ENCODE measurements around the gene CSF3. TPM values are rescaled to one million over a fixed set of nuclear protein-coding genes. Genes with fewer than 3 reads are reported as not detected.

Gene CSF3
- total and polyA plus RNA-seq, 2 of the 13 experiments (the other 11 are each of a cell fraction or from before 2014, with no cell fraction given), result 0.09 TPM; not detected in 1

GRCh38 chr17:40019140-40019991 lies 4.1 kb downstream of the CSF3 start (continued):
- TF ChIP-seq, protein P1, sequence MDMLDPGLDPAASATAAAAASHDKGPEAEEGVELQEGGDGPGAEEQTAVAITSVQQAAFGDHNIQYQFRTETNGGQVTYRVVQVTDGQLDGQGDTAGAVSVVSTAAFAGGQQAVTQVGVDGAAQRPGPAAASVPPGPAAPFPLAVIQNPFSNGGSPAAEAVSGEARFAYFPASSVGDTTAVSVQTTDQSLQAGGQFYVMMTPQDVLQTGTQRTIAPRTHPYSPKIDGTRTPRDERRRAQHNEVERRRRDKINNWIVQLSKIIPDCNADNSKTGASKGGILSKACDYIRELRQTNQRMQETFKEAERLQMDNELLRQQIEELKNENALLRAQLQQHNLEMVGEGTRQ (IDR thresholded peaks at IDR 0.05; ENCODE audit: low read depth, low read length), result no peak
- TF ChIP-seq, protein P1 (CRISPR knock-in tag; IDR thresholded peaks at IDR 0.05; ENCODE audit: borderline replicate concordance), result no peak
- TF ChIP-seq SP140L (CRISPR knock-in tag; IDR thresholded peaks at IDR 0.05; ENCODE audit: borderline replicate concordance), result no peak
- no peak for TF ChIP-seq TOPORS (CRISPR knock-in tag; IDR thresholded peaks at IDR 0.05)
- no peak for TF ChIP-seq FUBP1 (CRISPR knock-in tag; IDR thresholded peaks at IDR 0.05; ENCODE audit: borderline replicate concordance)
- no peak for TF ChIP-seq E2F2 (CRISPR knock-in tag; IDR thresholded peaks at IDR 0.05; ENCODE audit: borderline replicate concordance)
- TF ChIP-seq PLSCR1 (CRISPR knock-in tag; IDR thresholded peaks at IDR 0.05; ENCODE audit: borderline replicate concordance), result no peak
- no peak for TF ChIP-seq SUZ12 (IDR thresholded peaks at IDR 0.05; ENCODE audit: low read depth, low read length)
- no peak for TF ChIP-seq NR3C1 (CRISPR knock-in tag; IDR thresholded peaks at IDR 0.05)

All from HepG2 (cell line).